GM18858 (cell line): ENCODE data around the gene TCEAL1.

Experiments
- ATAC-seq: cut with Tn5 transposase; IDR thresholded peaks from one replicate; pipeline ENCODE4 v1.9.1; 2021; ENCODE audit not compliant: unreplicated experiment

TCEAL1 gene

DNA sequence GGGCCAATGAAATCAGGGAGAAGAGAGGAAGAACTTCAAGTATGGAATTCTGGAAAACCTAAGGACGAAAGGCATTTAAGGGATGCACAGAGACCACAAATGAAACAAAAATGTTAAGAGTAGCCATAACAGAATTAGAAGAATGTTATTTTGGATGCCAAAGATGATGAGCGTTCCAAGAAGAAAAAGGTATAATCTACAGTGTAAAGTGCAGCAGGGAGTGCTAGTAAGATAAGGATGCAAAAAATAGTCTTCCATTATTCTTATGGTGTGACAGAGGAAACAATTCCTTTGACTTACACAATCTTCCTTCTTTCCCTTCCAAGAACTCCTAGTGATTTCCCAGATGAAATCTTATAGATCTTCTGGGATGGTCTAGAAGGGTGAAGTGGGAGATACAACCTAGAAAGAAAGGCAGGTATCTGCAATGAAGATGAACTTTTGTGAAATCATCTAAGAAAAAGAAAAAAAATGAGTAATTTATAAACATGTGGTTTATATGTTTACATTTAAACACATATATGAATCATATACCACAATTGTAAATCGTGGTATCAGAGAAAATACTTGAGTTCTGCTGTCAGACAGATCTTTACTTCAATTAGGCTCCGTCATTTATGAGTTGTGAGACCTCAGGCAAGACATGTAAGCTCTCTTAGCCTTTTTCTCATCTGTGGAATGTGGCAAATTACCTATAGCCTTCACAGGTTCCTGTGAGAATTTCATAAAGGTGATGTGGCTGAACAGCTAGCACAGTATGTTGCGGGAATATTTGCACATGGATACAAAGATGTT lies 49.6 kb downstream of the TCEAL1 start:
- ATAC-seq: no peak
